BE2C (cell line): ENCODE data around the gene FAM181A.

Experiments
- DNase-seq: peaks from one replicate; pipeline ENCODE4 v3.0.0-alpha.2; 2020
- H3K27me3 ChIP-seq: fragments of 250-450 bp; sonication (Bioruptor Pico); 2 replicates; pipeline ENCODE4 v1.5.1; 2020; ENCODE audit warnings: mild to moderate bottlenecking
- H3K36me3 ChIP-seq: fragments of 250-450 bp; sonication (Bioruptor Pico); 2 replicates; pipeline ENCODE4 v1.5.1; 2020; ENCODE audit warnings: mild to moderate bottlenecking
- H3K4me1 ChIP-seq: fragments of 250-450 bp; sonication (Bioruptor Pico); 2 replicates; pipeline ENCODE4 v1.5.1; 2020
- H3K4me3 ChIP-seq: 2 replicates; pipeline ENCODE4 v1.5.1; 2011; ENCODE audit warnings: low read depth, low read length
- H3K9me3 ChIP-seq: fragments of 250-450 bp; sonication (Bioruptor Pico); 2 replicates; pipeline ENCODE4 v1.5.1; 2020
- TF ChIP-seq, protein P1 (sequence below): IDR thresholded peaks from 2 replicates; pipeline ENCODE4 v1.5.1; 2012; ENCODE audit warnings: mild to moderate bottlenecking, low read depth, low read length

FAM181A gene

DNA sequence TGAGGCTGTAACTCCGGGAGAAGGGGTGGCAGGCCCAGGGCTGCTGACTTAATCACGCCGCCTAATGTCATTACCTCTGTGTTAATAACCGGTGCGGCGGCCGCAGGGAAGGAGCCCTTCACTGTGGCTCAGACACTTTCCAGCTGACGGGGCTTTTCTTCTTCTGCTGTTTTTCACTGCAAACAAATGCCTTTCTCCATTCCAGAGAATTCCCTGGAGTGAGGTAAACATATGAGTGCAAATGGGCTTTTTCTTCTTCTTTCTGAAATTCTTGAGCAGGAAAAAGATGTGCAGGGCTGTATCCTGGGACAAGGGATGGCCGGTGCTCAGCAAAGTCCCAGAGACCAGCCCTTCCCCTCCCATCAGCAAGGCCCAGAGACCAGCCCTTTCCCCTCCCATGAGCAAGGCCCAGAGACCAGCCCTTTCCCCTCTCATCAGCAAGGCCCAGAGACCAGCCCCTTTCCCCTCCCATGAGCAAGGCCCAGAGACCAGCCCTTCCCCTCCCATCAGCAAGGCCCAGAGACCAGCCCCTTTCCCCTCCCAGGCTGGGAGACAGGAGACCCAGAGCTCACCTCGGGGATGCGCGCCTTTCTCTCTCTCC is 33.4 kb upstream of the FAM181A start:
- peak; percentile 82 for DNase-seq
- Histone ChIP-seq H3K36me3 (no peaks in the 10 kb centered on the region), H3K4me1 (peaks cover 19% of the 10 kb centered on the region), H3K4me3 (peak overlapping the region; percentile 49), H3K27me3 (no peaks in the 10 kb centered on the region), H3K9me3 (no peaks in the 10 kb centered on the region)
- TF ChIP-seq, protein P1, sequence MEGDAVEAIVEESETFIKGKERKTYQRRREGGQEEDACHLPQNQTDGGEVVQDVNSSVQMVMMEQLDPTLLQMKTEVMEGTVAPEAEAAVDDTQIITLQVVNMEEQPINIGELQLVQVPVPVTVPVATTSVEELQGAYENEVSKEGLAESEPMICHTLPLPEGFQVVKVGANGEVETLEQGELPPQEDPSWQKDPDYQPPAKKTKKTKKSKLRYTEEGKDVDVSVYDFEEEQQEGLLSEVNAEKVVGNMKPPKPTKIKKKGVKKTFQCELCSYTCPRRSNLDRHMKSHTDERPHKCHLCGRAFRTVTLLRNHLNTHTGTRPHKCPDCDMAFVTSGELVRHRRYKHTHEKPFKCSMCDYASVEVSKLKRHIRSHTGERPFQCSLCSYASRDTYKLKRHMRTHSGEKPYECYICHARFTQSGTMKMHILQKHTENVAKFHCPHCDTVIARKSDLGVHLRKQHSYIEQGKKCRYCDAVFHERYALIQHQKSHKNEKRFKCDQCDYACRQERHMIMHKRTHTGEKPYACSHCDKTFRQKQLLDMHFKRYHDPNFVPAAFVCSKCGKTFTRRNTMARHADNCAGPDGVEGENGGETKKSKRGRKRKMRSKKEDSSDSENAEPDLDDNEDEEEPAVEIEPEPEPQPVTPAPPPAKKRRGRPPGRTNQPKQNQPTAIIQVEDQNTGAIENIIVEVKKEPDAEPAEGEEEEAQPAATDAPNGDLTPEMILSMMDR, result no peak

DNA sequence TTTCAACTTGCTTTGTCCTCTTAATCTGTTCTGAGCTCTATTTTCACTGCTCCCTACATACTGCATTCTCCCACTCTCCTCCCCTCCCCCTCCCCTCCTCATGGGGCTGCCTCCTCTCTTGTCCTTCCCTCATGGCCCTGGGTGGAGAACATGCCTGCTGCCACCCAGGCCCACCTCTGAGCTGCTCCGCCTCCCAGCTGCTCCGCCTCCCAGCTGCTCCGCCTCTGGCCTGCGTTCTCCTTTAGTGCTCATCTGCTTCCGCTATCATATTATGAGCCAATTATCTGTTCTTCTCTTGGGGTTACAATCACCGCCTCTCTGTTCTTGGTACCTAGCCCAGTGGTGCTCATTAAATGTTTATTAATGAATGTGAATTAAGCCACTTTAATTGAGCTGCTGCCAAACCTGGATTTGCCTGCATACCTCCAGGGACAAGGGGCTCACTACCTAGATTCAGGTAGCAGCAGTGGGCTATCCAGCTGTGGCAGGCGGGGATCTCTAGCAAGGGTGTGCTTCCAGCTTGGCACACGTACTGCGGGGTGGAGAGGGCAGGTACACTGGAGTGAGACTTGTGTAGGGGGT is 32.0 kb upstream of the FAM181A start:
- TF ChIP-seq, protein P1, result no peak
- peak; percentile 85 for DNase-seq
- Histone ChIP-seq H3K27me3 (no peaks in the 10 kb centered on the region), H3K4me3 (no peak overlapping the region), H3K9me3 (no peaks in the 10 kb centered on the region), H3K36me3 (no peaks in the 10 kb centered on the region), H3K4me1 (peaks cover 19% of the 10 kb centered on the region)

DNA sequence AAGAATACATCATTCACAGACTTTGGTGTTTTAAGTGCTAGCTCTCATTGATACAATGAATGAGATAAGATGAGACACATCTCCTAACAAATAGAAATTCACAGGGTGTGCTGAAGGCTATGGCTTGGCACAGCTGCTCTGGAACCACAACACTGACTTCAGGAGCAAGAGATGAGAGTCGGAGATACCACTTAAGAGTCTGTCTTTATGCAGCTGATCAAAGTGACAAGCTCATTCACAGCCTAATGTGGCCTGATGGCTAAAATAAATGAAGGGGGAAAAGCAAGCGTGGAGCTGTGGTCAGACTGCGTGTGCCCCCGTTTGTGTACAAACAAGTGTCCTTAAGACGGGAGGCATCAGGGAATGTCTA is 29.7 kb upstream of the FAM181A start:
- TF ChIP-seq, protein P1, result no peak
- Histone ChIP-seq H3K4me3 (no peak overlapping the region), H3K36me3 (no peaks in the 10 kb centered on the region), H3K4me1 (peaks cover 19% of the 10 kb centered on the region), H3K27me3 (no peaks in the 10 kb centered on the region), H3K9me3 (no peaks in the 10 kb centered on the region)
- no peak for DNase-seq

DNA sequence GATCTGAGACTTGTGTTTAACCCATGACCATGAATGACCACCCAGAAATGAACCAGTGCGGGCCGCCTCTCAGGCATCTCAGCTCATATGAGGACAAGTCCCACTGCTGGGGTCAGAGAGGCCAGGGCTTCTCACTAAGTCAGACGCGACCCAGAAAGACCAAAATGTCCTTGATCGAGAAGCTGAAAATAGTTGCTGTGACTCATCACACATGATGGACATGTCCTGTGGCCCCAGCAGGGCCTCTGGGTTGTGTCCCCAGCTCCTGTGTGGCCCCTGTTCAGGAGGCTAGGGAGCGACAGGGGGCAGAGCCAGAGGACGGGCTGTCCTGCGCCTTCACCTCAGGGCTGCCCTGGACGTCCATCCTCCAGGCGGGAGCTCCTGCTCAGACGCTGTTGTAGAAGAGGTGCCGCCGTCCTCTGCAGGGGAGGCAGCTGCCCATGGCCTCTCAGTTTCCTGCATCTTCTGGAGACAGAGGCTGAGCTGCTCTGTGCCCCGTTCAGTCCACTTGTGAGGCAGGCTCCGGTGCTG is 29.0 kb upstream of the FAM181A start:
- TF ChIP-seq, protein P1, result no peak
- DNase-seq, result no peak
- Histone ChIP-seq H3K9me3 (no peaks in the 10 kb centered on the region), H3K27me3 (no peaks in the 10 kb centered on the region), H3K36me3 (no peaks in the 10 kb centered on the region), H3K4me1 (peaks cover 19% of the 10 kb centered on the region), H3K4me3 (no peak overlapping the region)

DNA sequence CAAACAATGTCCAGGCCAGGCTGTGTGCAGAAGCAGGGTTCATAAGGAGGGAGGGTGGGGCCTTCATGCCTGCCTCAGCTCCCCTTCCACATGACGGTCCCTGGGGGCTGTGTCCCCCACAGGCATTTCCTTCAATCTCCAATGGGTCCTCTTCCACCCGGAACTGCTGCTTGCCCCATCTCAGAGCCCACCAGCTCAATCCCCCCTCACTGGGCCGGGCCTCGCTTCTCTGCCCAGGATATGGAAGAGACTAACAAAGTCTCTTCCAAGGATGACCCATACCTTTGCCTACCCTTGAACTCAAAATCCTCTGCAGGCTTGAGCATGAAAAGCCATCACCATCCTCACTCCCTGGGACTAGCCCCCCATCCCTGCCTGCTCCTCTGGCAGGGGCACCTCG is 28.4 kb upstream of the FAM181A start:
- TF ChIP-seq, protein P1, result no peak
- DNase-seq, result no peak
- H3K36me3 ChIP-seq, result no peaks in the 10 kb centered on the region
- H3K4me3 ChIP-seq, result no peak overlapping the region
- peaks cover 19% of the 10 kb centered on the region for H3K4me1 ChIP-seq
- no peaks in the 10 kb centered on the region for H3K27me3 ChIP-seq
- no peaks in the 10 kb centered on the region for H3K9me3 ChIP-seq

DNA sequence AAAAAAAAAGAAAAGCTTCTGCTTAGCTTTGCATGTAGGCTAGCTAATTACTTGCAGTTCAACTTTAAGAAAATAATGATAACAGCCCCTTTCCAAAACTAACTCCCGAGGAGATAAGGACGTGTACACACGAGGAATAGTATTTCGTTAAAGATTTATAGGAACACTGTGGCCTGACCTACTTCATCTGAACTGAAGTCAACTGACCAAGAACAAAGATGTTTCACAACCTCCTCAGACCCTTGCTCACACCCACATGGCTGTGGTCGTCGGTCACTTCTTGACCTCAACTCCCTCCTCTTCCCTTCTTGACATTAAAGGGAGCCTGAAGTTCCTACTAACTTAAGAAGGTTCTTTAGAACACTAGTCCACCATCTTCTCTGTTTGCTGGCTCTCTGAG is 25.3 kb upstream of the FAM181A start:
- no peaks in the 10 kb centered on the region for H3K27me3 ChIP-seq
- TF ChIP-seq, protein P1, result no peak
- no peaks in the 10 kb centered on the region for H3K36me3 ChIP-seq
- DNase-seq, result no peak
- no peak overlapping the region for H3K4me3 ChIP-seq
- peaks cover 6% of the 10 kb centered on the region for H3K4me1 ChIP-seq
- no peaks in the 10 kb centered on the region; the same call in 1 of the 2 replicates for H3K9me3 ChIP-seq
